ENCODE results near the gene PIGU. TPM values are rescaled to one million over a fixed set of nuclear protein-coding genes. Genes with fewer than 3 reads are reported as not detected.

PIGU gene
- total RNA-seq, 1 experiment from 2014 or later, result 32.8 TPM

DNA sequence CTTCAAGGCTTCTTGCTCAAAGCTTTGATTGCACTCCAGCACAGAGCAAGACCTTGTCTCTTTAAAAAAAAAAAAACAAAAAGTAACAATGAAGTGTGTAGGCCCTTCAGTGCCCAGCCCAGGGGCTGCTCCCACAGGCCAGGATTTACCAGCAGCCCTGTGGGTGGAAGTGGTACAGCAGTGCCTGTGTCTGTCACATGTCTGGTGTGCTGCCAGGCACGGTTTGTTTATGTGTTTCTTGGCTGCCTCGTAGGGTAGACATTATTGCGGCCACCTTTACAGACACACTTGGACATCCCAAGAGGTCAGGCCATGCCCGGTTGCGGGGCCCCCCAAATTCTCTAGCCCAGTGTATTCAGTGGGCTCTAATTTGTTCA is 148.0 kb downstream of the PIGU start:
- WGBS (ENCODE audit: extremely low coverage, insufficient read length, low lambda C conversion rate), result no CpG with 5 or more reads among the region's 5 CpGs
- TF ChIP-seq, protein P1, sequence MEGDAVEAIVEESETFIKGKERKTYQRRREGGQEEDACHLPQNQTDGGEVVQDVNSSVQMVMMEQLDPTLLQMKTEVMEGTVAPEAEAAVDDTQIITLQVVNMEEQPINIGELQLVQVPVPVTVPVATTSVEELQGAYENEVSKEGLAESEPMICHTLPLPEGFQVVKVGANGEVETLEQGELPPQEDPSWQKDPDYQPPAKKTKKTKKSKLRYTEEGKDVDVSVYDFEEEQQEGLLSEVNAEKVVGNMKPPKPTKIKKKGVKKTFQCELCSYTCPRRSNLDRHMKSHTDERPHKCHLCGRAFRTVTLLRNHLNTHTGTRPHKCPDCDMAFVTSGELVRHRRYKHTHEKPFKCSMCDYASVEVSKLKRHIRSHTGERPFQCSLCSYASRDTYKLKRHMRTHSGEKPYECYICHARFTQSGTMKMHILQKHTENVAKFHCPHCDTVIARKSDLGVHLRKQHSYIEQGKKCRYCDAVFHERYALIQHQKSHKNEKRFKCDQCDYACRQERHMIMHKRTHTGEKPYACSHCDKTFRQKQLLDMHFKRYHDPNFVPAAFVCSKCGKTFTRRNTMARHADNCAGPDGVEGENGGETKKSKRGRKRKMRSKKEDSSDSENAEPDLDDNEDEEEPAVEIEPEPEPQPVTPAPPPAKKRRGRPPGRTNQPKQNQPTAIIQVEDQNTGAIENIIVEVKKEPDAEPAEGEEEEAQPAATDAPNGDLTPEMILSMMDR (conservative IDR thresholded peaks at IDR 0.05), result no peak
- H3K56ac ChIP-seq (ENCODE audit: insufficient read length, low read depth, low read length), result no peak overlapping the region
- H3K27me3 ChIP-seq (ENCODE audit: insufficient read depth, low read length), result no peaks in the 10 kb centered on the region
- no peak overlapping the region for H4K8ac ChIP-seq (replicated peaks; ENCODE audit: insufficient read length, low read depth, low read length)
- no peak overlapping the region for H3K18ac ChIP-seq (ENCODE audit: insufficient read length, low read depth, low read length)
- H4K5ac ChIP-seq (ENCODE audit: insufficient read length, low read depth, low read length), result no peak overlapping the region
- no peak overlapping the region for H2BK5ac ChIP-seq (ENCODE audit: insufficient read length, low read length)
- H3K14ac ChIP-seq (ENCODE audit: insufficient read depth, low read length), result no peak overlapping the region
- Mint-ChIP-seq H3K36me3 (ENCODE audit: insufficient read depth in 1 of 3, low read depth in 3 of 3) (peaks cover 11 to 73% (median 54%) of the 10 kb centered on the region in 3 experiments; a peak in 6 of 7 replicates), H3K4me3 (no peak overlapping the region), H3K27me3 (ENCODE audit: low read depth) (no peaks in the 10 kb centered on the region), H3K27ac (no peak overlapping the region), H3K4me1 (no peaks in the 10 kb centered on the region), H3K9me3 (no peaks in the 10 kb centered on the region)
- no peak overlapping the region for H2BK20ac ChIP-seq (ENCODE audit: low read depth, low read length, poor library complexity, severe bottlenecking)
- no peak overlapping the region for H2BK120ac ChIP-seq (ENCODE audit: low read depth, low read length, poor library complexity, severe bottlenecking)
- H3K79me1 ChIP-seq (ENCODE audit: insufficient read depth, low read depth, low read length, poor library complexity, severe bottlenecking), result no peaks in the 10 kb centered on the region
- H4K91ac ChIP-seq (ENCODE audit: insufficient read length, low read depth, low read length), result no peak overlapping the region
- H2BK12ac ChIP-seq (ENCODE audit: insufficient read length, low read depth, low read length), result no peak overlapping the region
- H3K79me2 ChIP-seq (ENCODE audit: insufficient read depth, low read length), result peaks cover 3% of the 10 kb centered on the region; the same call in 1 of the 2 replicates
- no peak overlapping the region for H3K4me2 ChIP-seq (ENCODE audit: insufficient read depth, insufficient read length, low read length)
- no peak for DNase-seq
- H3K4ac ChIP-seq (ENCODE audit: low read depth, low read length), result no peak overlapping the region
- no peak overlapping the region for H3T11ph ChIP-seq (ENCODE audit: low read length)
- no peak overlapping the region for H3K23ac ChIP-seq (ENCODE audit: insufficient read length, low read depth, low read length)
- H3K27ac ChIP-seq (ENCODE audit: insufficient read length, low read depth, low read length), result no peak overlapping the region
- H2BK15ac ChIP-seq (ENCODE audit: low read depth, low read length), result no peak overlapping the region
- no peaks in the 10 kb centered on the region for H3K4me1 ChIP-seq (ENCODE audit: insufficient read depth, low read length)
- no peak overlapping the region for H3K9ac ChIP-seq (ENCODE audit: extremely low read depth, insufficient read length, low read length)
- no peaks in the 10 kb centered on the region for H4K20me1 ChIP-seq (ENCODE audit: control insufficient read depth, insufficient read depth, insufficient read length)
- no peaks in the 10 kb centered on the region for H3K23me2 ChIP-seq (ENCODE audit: insufficient read length, low read depth, low read length, poor library complexity, severe bottlenecking)
- no peak overlapping the region for H2AK5ac ChIP-seq (ENCODE audit: insufficient read length, low read length)
- no peak overlapping the region for H2AFZ ChIP-seq (ENCODE audit: low read length)
- H3K9me3 ChIP-seq (ENCODE audit: control insufficient read depth, low read depth, low read length), result no peaks in the 10 kb centered on the region
